Measurements from ENCODE around the gene ADPRHL1.

Gene ADPRHL1

GRCh38 chr13:113466383-113466782 is 13.1 kb upstream of the ADPRHL1 start:
- TF ChIP-seq EZH2phosphoT487 (IDR thresholded peaks at IDR 0.05; ENCODE audit: low read depth), result no peak
- TF ChIP-seq CTCF (IDR thresholded peaks at IDR 0.05; ENCODE audit: low read depth, low read length), result no peak
- Histone ChIP-seq H3K9ac (ENCODE audit: low read length) (no peak overlapping the region), H3K4me1 (ENCODE audit: low read length) (no peaks in the 10 kb centered on the region), H3K9me3 (ENCODE audit: insufficient read depth, low read length) (no peaks in the 10 kb centered on the region), H3K36me3 (replicated peaks; ENCODE audit: low read depth, low read length) (peaks cover 30% of the 10 kb centered on the region), H4K20me1 (ENCODE audit: insufficient read depth, low read length) (peaks cover 9% of the 10 kb centered on the region), H3K4me2 (ENCODE audit: low read length) (no peak overlapping the region), H3K27me3 (ENCODE audit: low read depth, low read length) (no peaks in the 10 kb centered on the region), H2AFZ (ENCODE audit: low read depth, low read length) (no peak overlapping the region), H3K79me2 (ENCODE audit: low read length) (peaks cover 6% of the 10 kb centered on the region; the same call in 1 of the 2 replicates), H3K27ac (ENCODE audit: low read length) (no peak overlapping the region), H3K4me3 (ENCODE audit: low read length) (no peak overlapping the region)

- H3K4me2 ChIP-seq (ENCODE audit: low read length), result no peak overlapping the region
- no peak for TF ChIP-seq EZH2phosphoT487 (IDR thresholded peaks at IDR 0.05; ENCODE audit: low read depth)
- no peak for TF ChIP-seq CTCF (IDR thresholded peaks at IDR 0.05; ENCODE audit: low read depth, low read length)
- peaks cover 6% of the 10 kb centered on the region; the same call in 1 of the 2 replicates for H3K79me2 ChIP-seq (ENCODE audit: low read length)
- no peak overlapping the region for H2AFZ ChIP-seq (ENCODE audit: low read depth, low read length)
- H3K4me1 ChIP-seq (ENCODE audit: low read length), result no peaks in the 10 kb centered on the region
- no peaks in the 10 kb centered on the region for H3K9me3 ChIP-seq (ENCODE audit: insufficient read depth, low read length)
- no peak overlapping the region for H3K9ac ChIP-seq (ENCODE audit: low read length)
- peaks cover 35% of the 10 kb centered on the region for H3K36me3 ChIP-seq (replicated peaks; ENCODE audit: low read depth, low read length)
- H4K20me1 ChIP-seq (ENCODE audit: insufficient read depth, low read length), result peaks cover 7% of the 10 kb centered on the region
- H3K27me3 ChIP-seq (ENCODE audit: low read depth, low read length), result no peaks in the 10 kb centered on the region
- no peak overlapping the region for H3K27ac ChIP-seq (ENCODE audit: low read length)
- no peak overlapping the region for H3K4me3 ChIP-seq (ENCODE audit: low read length)
Measured at GRCh38 chr13:113465300-113465699, 12.0 kb upstream of the ADPRHL1 start.

- Histone ChIP-seq H3K79me2 (ENCODE audit: low read length) (no peaks in the 10 kb centered on the region), H3K4me3 (ENCODE audit: low read length) (no peak overlapping the region), H2AFZ (ENCODE audit: low read depth, low read length) (no peak overlapping the region), H3K27me3 (ENCODE audit: low read depth, low read length) (no peaks in the 10 kb centered on the region), H3K27ac (ENCODE audit: low read length) (no peak overlapping the region), H3K4me1 (ENCODE audit: low read length) (no peaks in the 10 kb centered on the region), H3K9me3 (ENCODE audit: insufficient read depth, low read length) (no peaks in the 10 kb centered on the region), H3K4me2 (ENCODE audit: low read length) (no peak overlapping the region), H4K20me1 (ENCODE audit: insufficient read depth, low read length) (no peaks in the 10 kb centered on the region), H3K36me3 (replicated peaks; ENCODE audit: low read depth, low read length) (peaks cover 35% of the 10 kb centered on the region), H3K9ac (ENCODE audit: low read length) (no peak overlapping the region)
- no peak for TF ChIP-seq CTCF (IDR thresholded peaks at IDR 0.05; ENCODE audit: low read depth, low read length)
- TF ChIP-seq EZH2phosphoT487 (IDR thresholded peaks at IDR 0.05; ENCODE audit: low read depth), result no peak
Measured at GRCh38 chr13:113464476-113464875, 11.2 kb upstream of the ADPRHL1 start.

GRCh38 chr13:113461022-113461751 is 7.9 kb upstream of the ADPRHL1 start:
- no peaks in the 10 kb centered on the region for H3K79me2 ChIP-seq (ENCODE audit: low read length)
- H3K36me3 ChIP-seq (replicated peaks; ENCODE audit: low read depth, low read length), result peaks cover 44% of the 10 kb centered on the region
- H3K9me3 ChIP-seq (ENCODE audit: insufficient read depth, low read length), result no peaks in the 10 kb centered on the region
- no peak overlapping the region for H3K9ac ChIP-seq (ENCODE audit: low read length)
- no peak overlapping the region for H3K4me2 ChIP-seq (ENCODE audit: low read length)
- H3K4me1 ChIP-seq (ENCODE audit: low read length), result no peaks in the 10 kb centered on the region
- no peak overlapping the region for H3K4me3 ChIP-seq (ENCODE audit: low read length)
- no peaks in the 10 kb centered on the region for H4K20me1 ChIP-seq (ENCODE audit: insufficient read depth, low read length)
- TF ChIP-seq CTCF (IDR thresholded peaks at IDR 0.05; ENCODE audit: low read depth, low read length) (no peak), EZH2phosphoT487 (IDR thresholded peaks at IDR 0.05; ENCODE audit: low read depth) (no peak)
- H2AFZ ChIP-seq (ENCODE audit: low read depth, low read length), result no peak overlapping the region
- no peaks in the 10 kb centered on the region for H3K27me3 ChIP-seq (ENCODE audit: low read depth, low read length)
- no peak overlapping the region for H3K27ac ChIP-seq (ENCODE audit: low read length)
